ENCODE results near the gene CLDN22. TPM values are rescaled to one million over a fixed set of nuclear protein-coding genes. Genes with fewer than 3 reads are reported as not detected.
"Not testable (repeated sequence)": the region's sequence is repeated elsewhere in the genome, so short reads cannot be mapped to it uniquely, and the experiment has no call there.

Gene CLDN22
- total RNA-seq, 1 experiment from 2014 or later = not detected

DNA sequence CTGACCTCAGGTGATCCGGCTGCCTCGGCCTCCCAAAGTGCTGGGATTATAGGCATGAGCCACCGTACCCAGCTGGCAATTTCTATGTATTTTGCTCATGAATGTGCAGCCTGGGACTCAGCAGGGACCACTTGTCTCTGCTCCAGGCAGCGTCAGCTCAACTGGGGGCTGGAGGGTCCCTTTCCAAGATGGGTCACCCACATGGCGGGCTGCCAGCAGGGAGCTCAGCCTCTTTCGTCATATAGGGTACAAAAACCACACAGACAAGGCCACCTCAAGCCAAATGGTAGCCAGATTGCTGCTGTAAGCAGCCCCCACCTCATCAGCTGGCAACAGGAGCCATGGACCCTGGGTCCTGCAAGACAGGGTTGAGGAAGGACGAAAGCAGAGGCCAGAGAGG is 4.5 kb upstream of the CLDN22 start:
- no peak overlapping the region for H3K4me3 ChIP-seq (replicated peaks in 1 of 2; ENCODE audit: low read depth in 1 of 2, low read length in 2 of 2)
- no peak for DNase-seq (ENCODE audit: low read depth, low spot score)
- TF ChIP-seq, protein P1, sequence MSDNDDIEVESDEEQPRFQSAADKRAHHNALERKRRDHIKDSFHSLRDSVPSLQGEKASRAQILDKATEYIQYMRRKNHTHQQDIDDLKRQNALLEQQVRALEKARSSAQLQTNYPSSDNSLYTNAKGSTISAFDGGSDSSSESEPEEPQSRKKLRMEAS (IDR thresholded peaks at IDR 0.05) = no peak
- no peak for TF ChIP-seq ZFX (IDR thresholded peaks at IDR 0.05)
- TF ChIP-seq, protein P2, sequence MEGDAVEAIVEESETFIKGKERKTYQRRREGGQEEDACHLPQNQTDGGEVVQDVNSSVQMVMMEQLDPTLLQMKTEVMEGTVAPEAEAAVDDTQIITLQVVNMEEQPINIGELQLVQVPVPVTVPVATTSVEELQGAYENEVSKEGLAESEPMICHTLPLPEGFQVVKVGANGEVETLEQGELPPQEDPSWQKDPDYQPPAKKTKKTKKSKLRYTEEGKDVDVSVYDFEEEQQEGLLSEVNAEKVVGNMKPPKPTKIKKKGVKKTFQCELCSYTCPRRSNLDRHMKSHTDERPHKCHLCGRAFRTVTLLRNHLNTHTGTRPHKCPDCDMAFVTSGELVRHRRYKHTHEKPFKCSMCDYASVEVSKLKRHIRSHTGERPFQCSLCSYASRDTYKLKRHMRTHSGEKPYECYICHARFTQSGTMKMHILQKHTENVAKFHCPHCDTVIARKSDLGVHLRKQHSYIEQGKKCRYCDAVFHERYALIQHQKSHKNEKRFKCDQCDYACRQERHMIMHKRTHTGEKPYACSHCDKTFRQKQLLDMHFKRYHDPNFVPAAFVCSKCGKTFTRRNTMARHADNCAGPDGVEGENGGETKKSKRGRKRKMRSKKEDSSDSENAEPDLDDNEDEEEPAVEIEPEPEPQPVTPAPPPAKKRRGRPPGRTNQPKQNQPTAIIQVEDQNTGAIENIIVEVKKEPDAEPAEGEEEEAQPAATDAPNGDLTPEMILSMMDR (IDR thresholded peaks at IDR 0.05 in 2 of 3, conservative IDR thresholded peaks at IDR 0.05 in 1 of 3; ENCODE audit: borderline replicate concordance in 1 of 3, insufficient read depth in 1 of 3, low read depth in 2 of 3, low read length in 2 of 3) = no peak
- TF ChIP-seq RAD21 (IDR thresholded peaks at IDR 0.05; ENCODE audit: low read depth) = no peak
- BruUV-seq (replicated peaks) = no TSS peak
- H4K20me1 ChIP-seq (ENCODE audit: insufficient read depth) = no peaks in the 10 kb centered on the region
- no peaks in the 10 kb centered on the region for H3K79me2 ChIP-seq (ENCODE audit: insufficient read depth, low read length)
- H3K36me3 ChIP-seq (ENCODE audit: control insufficient read depth in 1 of 2, insufficient read depth in 2 of 2, low read length in 2 of 2) = no peaks in the 10 kb centered on the region
- ATAC-seq = no peak
- RAD21 ChIA-PET (ENCODE audit: low non-redundant PET in 1 of 2, low total read pairs in 2 of 2, uncharacterized antibody in 2 of 2, unreplicated experiment in 2 of 2) = no interaction called here
- no peaks in the 10 kb centered on the region for H3K27me3 ChIP-seq (ENCODE audit: insufficient read depth, low read length)
- intact Hi-C loops (cut with micrococcal nuclease) = no loop called here
- CTCF ChIA-PET = no interaction called here
- no peak overlapping the region for H3K9ac ChIP-seq (ENCODE audit: low read length)
- H3K27ac ChIP-seq (ENCODE audit: low read depth, low read length) = no peak overlapping the region
- peaks cover 0 to 12% of the 10 kb centered on the region in 2 experiments; a peak in 2 of 4 replicates for H3K4me1 ChIP-seq (ENCODE audit: control insufficient read depth in 1 of 2, insufficient read depth in 2 of 2, low read length in 2 of 2)
- no peak overlapping the region for H2AFZ ChIP-seq (ENCODE audit: low read depth, low read length, poor library complexity, severe bottlenecking)
- no peak overlapping the region for H3K4me2 ChIP-seq (ENCODE audit: low read length)
- H3K9me2 ChIP-seq (ENCODE audit: insufficient read depth) = no peaks in the 10 kb centered on the region
- H3K9me3 ChIP-seq (ENCODE audit: control insufficient read depth in 1 of 2, insufficient read depth in 1 of 2, low read depth in 1 of 2, low read length in 2 of 2) = peaks cover 0 to 3% of the 10 kb centered on the region in 2 experiments; a peak in 1 of 4 replicates
- POLR2A ChIA-PET = no interaction called here

DNA sequence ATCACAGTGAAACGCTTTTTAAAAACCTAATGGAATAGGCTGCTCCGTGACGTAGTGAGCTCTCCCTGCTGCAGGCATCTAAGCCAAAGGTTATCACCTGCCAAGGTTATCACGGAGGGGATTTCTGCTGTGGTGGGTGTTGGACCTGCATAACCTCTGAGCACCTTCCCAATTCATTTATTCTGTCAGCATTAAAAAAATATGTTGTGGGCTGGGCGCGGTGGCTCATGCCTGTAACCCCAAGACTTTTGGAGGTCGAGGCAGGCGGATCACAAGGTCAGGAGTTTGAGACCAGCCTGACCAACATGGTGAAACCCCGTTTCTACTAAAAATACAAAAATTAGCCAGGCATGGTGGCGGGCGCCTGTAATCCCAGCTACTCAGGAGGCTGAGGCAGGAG is 4.0 kb upstream of the CLDN22 start:
- H3K9ac ChIP-seq (ENCODE audit: low read length); H3K4me2 ChIP-seq (ENCODE audit: low read length); H3K9me2 ChIP-seq (ENCODE audit: insufficient read depth); H3K27me3 ChIP-seq (ENCODE audit: insufficient read depth, low read length); H4K20me1 ChIP-seq (ENCODE audit: insufficient read depth); CTCF ChIA-PET; BruUV-seq (replicated peaks); H3K79me2 ChIP-seq (ENCODE audit: insufficient read depth, low read length); H3K36me3 ChIP-seq (ENCODE audit: control insufficient read depth in 1 of 2, insufficient read depth in 2 of 2, low read length in 2 of 2); H2AFZ ChIP-seq (ENCODE audit: low read depth, low read length, poor library complexity, severe bottlenecking); intact Hi-C loops (cut with micrococcal nuclease); H3K27ac ChIP-seq (ENCODE audit: low read depth, low read length); ATAC-seq; H3K9me3 ChIP-seq (ENCODE audit: control insufficient read depth in 1 of 2, insufficient read depth in 1 of 2, low read depth in 1 of 2, low read length in 2 of 2); H3K4me3 ChIP-seq (replicated peaks in 1 of 2; ENCODE audit: low read depth in 1 of 2, low read length in 2 of 2); POLR2A ChIA-PET; DNase-seq (ENCODE audit: low read depth, low spot score); RAD21 ChIA-PET (ENCODE audit: low non-redundant PET in 1 of 2, low total read pairs in 2 of 2, uncharacterized antibody in 2 of 2, unreplicated experiment in 2 of 2): not testable (repeated sequence)
- H3K4me1 ChIP-seq (ENCODE audit: control insufficient read depth in 1 of 2, insufficient read depth in 2 of 2, low read length in 2 of 2) = peaks cover 0 to 12% of the 10 kb centered on the region in 2 experiments; a peak in 2 of 4 replicates
